Effector CD8-positive, alpha-beta T cell (primary cell): Measurements from ENCODE around the gene PRXL2B.
A peak's percentile ranks its signal among the peaks of the same experiment; 100 is the strongest.
"Not testable (repeated sequence)": the region's sequence is repeated elsewhere in the genome, so short reads cannot be mapped to it uniquely, and the experiment has no call there.

Experiments used
- DNase-seq: peaks from one replicate; lab custom pipeline; 2025; lab: John Stamatoyannopoulos, UW
- total RNA-seq, 4 experiments: gene quantifications; one replicate each; lab custom pipeline; 2026; lab: John Stamatoyannopoulos, UW

Gene PRXL2B
- total RNA-seq: 12.5 to 23.7 (median 18.2) reads per million in 4 experiments

DNA sequence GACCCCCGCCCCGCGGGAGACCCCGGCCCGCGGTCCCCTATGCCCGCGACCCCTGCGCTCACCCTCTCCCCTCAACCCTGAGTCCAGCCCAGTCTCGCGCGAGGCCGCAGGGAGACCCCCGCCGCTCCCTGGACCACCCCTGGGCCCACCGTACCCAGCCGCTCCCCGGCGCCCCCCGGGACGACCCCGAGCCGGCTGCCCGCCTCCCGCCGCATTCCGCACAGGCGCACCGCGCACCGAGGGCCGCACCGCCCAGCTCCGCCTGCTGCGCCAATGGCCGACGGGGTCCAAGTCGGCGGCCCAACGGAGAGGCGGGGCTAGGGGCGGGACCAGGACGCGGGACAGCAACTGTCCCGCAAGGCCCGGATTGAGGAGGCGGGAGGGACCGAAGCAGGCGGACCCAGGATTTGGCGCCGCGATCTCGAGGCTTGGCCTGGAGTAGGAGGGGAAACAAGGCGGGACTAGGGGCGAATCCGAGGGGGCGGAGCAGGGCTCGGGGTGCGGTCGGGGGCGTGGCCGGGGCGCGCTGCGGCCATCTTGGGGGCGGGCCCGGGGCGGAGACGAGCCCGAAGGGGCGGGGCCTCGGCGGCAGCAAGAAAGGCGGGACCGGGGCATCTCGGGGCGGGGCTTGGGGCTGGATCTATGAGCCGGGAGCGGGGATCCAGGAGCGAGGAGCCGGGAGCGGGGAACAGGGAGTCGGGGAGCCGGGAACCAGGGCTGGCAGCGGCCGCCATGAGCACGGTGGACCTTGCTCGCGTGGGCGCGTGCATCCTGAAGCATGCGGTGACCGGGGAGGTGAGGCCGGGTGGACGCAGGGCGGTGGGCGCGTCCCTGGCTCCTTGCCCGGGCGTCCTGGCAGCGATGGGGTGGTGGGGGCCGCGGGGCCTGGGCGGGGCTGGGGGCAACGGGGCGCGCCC, at the start of gene PRXL2B:
Gene PRXL2B (plus strand): TSS at position 624 of the 917 bp plus-strand sequence. CDS start 109 bp downstream, at position 733.
- DNase-seq: peak; percentile 95

- DNase-seq: no peak
These were observed 48.8 kb upstream of the PRXL2B start for GRCh38 chr1:2537784-2538115.

DNA sequence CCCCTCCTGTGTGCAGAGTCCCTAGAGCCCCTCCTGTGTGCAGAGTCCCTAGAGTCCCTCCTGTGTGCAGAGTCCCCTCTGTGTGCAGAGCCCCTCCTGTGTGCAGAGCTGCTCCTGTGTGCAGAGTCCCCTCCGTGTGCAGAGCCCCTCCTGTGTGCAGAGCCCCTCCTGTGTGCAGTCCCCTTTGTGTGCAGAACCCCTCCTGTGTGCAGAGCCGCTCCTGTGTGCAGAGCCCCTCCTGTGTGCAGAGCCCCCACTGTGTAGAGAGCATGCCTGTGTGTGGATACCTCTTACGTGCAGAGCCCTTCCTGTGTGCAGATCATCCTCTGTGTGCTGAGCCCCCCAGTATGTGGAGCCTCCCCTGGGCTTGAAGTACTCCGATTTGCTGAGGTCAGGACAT, 48.2 kb upstream of the PRXL2B start:
- no peak for DNase-seq

DNA sequence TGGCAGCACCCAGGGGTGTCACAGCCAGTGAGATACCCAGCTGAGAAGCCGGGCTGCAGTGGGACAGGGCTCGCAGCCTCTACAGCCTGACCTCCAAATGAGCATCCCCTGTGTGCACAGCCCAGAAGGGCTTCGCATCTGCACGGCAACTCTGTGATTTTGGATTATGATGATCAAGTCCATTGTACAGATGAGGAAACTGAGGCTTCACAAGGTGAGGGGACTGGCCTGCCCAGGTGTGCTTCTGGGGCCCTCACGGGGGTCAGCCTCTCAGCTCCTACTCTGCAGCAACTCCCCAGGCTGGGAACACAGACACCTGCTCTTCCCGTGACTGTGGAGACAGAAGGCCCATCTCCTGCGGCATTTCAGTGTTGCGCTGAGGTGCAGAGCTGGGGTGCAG, 47.7 kb upstream of the PRXL2B start:
- DNase-seq: no peak

GRCh38 chr1:2539312-2539907, 47.2 kb upstream of the PRXL2B start:
- no peak for DNase-seq

DNA sequence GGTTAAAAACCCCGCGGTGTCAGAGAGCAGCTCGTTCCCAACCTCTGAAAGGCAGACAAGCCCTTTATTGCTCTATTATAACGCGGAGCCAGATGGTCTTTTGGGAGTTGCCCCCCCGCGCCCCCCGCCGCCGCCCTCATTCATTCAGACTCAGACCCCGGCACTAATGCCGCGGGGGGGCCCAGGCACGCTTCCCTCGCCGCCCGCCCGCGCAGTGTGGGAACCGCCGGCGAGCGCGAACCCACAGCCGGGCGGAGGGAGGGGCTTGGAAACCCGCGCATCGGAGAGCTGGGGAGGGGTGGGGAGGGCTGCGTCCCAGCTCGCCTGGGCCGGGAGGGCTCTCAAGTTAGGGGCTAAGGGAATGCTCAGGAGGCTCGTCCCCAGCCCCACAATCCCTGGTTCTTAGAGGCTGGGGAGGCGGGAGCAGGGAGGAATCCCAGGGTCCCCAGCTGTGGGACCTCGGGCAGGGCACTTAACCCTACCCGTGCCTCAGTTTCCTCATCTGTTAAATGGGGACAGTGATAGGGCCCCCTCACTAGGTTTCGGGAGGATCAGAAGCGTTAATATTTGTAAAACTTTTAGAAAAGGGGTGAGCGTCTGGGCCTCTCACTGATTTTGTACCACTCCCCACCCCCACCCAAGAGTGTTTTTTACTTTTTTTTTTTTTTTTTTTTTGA, 45.6 kb upstream of the PRXL2B start:
- DNase-seq: no peak

GRCh38 chr1:2541619-2542245, 44.8 kb upstream of the PRXL2B start:
- no peak for DNase-seq

DNA sequence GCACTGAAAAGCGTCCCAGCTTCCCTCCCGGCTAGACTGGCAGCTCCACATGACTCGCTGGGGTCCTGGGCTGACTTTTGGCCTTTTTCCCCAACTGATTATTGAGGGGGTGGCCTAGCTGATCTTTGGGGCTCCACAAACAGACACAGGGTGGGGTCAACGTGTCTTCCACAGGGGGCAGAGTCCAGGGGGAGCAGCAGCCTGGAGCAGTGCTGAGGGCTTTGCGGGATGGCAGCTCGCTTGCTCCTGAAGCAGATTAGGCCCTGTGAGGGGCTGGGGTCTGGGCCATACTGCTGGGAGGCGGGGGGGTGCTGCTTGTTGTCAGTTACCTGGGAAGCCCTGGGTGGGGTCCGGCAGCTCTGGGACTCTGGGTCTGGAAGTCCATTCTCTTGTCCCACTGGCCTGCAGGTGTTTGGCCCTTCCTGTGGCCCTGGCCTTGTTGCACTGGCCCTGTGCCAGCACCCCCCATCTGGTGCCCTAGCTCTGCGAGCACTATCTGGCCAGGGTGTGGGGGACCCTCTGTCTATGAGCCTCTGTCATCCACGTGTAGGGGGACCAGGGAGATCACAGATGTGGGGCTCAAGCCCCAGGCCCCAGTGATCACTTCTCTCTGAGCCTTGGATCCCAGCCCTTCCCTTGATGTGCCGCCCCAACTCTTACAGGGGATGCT, 44.2 kb upstream of the PRXL2B start:
- no peak for DNase-seq

DNA sequence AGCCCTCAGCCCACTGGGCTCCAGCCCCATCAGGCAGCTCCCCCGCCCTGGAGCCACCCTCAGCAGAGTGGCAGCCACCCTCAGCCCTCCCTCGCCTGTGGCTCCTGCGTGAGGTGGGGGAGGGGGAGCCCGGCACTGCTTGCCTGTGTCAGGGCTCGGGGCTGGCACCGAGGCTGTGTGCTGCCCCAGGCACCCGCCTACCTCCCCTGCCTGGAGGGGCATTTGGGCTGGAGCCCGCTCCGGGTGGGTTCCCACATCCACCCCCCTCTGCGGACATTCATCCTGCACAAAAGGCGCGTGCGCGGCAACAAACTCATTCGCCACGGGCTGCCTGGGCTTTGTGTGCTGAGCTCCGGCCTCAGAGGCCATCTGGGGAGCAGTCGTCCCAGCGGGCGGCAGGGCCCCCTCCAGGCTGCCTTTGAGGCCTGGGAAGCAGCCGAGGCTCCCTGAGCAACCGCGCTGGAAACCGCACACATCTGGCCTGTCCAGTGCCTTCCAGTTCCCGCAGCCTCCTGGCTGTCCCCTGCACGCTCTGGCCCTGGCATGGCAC, 43.0 kb upstream of the PRXL2B start:
- DNase-seq: peak; percentile 48

GRCh38 chr1:2544093-2544874, 42.3 kb upstream of the PRXL2B start:
- no peak for DNase-seq

GRCh38 chr1:2544875-2545640, 41.5 kb upstream of the PRXL2B start:
- DNase-seq: no peak

GRCh38 chr1:2545754-2546514, 40.6 kb upstream of the PRXL2B start:
- peak; percentile 86 for DNase-seq

DNA sequence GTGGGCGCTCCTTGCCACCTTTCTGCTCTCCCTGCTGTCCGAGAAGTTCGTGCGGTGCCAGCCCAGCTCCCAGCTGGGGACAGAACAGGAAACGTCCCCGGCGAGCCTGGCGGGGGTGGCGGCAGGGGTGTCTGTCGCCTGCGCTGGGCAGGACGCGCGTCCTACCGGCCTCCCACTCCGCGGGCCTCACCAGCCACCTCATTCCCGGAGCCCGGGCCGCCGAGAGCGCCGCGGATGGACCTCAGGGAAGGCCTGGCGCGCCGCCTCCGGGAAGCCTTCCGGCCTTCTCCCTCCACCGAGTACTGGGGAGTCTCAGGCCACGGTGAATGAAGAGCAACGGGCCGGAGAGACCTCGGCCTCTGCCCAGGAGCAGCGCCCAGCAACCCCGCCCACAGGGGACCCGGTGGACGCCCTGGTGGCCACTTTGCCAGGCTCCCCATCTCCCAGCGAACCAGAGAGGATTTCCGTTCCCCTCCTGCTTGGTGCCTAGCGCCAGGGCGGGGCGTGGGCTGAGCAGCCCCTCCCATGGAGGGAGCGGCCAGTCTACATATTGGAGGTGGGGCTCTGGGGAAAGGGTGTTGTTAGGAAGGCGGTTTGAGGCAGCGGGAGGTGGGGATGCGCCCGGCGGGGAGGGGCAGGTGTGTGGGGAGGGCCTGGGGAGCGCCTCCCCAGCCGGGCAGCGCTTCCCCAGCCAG, 39.9 kb upstream of the PRXL2B start:
- DNase-seq: peak; percentile 75

DNA sequence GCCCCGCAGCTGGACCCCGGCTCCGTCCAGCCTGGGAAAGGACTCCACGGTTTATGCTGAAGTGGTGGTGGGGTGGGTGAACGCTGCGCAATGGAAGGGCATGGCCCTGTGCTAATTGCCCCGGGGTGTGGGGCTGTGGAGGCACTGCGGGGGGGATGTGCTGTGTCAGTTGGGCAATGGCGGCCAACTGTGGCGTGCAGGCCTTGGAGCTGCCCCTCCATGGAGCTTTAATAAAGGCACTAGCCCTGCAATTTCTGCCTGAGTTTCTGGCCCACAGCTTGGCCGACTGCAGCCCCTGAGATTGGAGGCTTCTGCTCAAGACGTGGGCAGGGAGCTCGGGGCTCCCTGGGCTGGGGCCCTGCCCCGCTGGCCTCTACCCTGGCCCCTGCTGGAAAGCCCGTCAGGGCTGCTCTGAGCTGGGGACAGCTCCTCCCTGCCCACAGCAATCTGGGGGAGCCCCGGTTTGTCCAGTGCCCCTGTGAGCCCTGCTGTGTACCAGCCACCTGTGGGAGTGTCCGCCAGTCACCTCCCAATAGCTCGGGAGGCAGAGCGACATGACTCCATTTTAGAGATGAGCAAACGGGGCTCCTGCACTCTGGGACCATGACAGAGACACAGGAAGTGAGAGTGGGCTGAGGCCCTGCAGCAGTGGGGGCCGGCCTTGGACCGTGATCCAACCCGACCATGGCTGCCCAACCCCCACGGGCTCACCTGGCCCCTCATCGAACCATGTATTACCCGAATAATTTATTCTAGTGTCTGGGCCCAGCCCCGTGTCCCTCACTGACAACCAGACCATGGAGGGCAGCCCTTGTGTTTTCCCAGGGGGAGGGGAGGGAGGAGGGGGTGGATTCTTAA, 39.1 kb upstream of the PRXL2B start:
- no peak for DNase-seq

DNA sequence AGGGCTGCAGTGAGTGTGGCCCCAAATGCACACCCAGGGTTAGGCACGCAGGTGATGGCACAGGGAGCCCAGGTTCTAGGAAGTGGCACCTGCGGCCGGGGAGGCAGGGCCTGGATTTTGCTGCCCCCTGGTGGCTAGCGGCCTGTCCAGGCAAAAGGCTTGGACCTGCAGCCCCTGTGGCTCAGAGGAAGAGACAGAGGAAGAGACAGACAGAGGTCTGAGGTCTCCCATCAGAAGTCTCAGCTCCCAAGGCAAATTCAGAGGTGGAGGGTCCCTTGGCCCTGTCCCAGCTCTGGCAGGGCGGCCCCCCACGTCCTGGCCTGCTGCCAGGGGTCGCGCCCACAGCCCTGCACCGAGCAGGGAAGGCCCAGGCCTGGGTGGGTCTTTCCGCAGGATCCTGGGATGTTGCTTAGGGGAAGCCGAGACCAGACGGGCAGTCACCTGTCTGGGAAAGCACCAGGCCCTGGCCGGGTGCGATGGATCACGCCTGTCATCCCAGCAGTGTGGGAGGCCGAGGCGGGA, 38.4 kb upstream of the PRXL2B start:
- peak; percentile 60 for DNase-seq

GRCh38 chr1:2549367-2550029, 37.1 kb upstream of the PRXL2B start:
- DNase-seq: not testable (repeated sequence)
